ENCODE measurements around the gene GNG3.

DNA sequence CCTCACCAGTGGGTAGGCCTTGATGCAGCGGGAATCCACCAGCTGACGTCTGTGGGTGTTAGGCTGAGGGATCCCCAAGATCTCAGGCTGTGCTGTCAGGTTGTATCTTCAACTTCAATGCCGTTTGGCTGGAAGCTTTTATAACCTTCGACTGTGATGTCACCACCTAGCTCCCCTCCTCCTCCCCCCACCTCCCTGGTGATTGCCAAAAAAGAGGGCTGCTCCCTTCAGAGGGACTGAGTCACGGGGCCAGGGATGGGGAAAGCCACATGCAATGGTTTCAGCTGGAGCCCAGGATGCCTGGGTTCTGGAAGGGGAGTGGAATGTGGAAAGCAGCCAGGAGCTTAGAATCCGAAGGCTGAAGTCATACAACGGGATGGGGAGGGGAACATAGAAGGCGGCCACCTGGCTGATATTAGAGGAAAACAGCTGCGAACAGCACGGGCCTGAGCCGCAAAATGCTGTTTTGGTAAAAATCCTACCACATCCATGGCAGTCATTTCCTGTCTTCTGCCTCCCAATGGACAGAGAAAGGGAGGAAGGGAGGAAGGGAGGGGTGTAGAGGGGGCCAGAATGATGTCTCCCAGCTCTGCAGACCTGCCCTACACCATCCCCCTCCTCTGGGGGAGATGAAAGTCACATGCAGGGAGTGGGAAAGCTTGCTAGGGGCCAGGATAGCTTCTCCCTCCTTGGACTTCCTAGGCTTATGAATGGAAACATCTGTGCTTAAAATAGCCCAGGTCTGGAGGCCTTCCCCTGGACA is 17.9 kb upstream of the GNG3 start, which contains the start of gene LRRN4CL:
- no peak for TF ChIP-seq CTCF (IDR thresholded peaks at IDR 0.05; ENCODE audit: poor library complexity)
- TF ChIP-seq EZH2 (IDR thresholded peaks at IDR 0.05; ENCODE audit: borderline replicate concordance): no peak
